ENCODE data around the gene DGKI.

Gene DGKI

GRCh38 chr7:137590756-137591305 lies 255.9 kb downstream of the DGKI start:
- no peak for FAIRE-seq

DNA sequence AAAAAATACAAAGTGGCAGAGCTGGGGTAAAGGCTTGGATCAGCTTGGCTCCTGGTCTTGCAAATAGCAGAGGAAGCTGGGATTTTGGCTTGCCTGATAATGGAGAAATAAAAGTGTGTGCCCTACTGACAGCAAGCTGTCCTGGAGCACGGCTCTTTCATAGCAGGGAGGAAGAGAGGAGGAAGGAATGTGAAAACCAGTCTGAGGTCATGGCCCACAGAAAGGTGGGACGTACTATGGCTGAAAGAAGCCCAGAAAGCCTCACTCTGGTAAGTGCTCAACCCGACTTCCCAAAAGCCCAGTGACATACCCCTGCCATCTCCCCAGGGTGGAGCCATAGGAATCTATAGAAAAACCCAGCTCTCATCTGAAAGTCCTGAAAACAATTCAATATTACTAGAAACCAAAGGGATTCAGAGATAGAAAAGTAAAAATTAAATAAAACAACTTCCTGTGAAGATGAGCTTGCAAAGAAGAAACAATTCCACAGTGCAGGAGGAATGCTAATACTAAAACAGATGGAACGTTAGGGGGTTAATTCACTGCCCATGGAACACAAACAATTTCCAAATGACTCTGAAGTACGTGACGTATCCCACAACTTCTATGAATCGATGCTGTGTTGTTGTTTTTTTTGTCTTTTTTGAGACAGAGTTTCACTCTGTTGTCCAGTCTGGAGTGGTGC lies 256.6 kb downstream of the DGKI start:
- FAIRE-seq, result no peak

GRCh38 chr7:137587326-137587725 lies 259.4 kb downstream of the DGKI start:
- no peak for FAIRE-seq

DNA sequence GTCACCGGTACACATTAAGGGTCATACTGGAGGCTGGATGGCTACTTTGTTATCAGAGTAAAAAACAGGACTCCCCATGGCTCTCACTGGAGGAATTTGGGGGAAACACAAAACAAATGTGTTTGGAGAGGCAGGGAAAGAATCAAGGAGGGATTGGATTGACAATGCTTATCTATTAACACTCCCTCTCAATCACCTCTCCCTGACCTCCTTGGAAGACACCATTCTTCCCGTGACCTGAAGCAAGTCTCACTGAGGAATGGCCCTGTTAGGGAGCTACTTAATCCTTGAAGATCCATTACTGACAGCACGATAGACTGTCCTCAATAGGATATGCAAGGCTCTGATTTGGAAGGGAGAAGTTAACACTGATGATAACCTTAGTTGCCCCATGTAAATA lies 261.2 kb downstream of the DGKI start:
- FAIRE-seq, result no peak

DNA sequence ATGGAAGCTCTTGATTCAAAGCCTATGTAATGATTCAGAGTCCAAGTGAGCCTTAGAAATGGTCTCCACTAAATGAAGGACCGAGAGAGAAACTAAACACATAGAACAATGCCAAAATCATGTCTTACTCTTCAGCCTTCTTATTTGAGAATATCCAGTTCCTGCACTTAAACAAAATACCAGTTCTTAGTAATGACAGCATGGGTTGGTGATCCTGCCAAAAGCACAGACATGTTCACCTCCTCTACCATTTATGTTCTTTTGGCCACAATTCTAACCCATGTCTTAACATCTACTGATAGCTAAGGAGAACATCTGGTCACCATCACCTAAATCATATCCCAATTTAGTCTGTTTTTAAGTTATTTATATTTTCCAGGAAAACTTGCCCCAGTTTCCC lies 263.6 kb downstream of the DGKI start:
- FAIRE-seq, result no peak

DNA sequence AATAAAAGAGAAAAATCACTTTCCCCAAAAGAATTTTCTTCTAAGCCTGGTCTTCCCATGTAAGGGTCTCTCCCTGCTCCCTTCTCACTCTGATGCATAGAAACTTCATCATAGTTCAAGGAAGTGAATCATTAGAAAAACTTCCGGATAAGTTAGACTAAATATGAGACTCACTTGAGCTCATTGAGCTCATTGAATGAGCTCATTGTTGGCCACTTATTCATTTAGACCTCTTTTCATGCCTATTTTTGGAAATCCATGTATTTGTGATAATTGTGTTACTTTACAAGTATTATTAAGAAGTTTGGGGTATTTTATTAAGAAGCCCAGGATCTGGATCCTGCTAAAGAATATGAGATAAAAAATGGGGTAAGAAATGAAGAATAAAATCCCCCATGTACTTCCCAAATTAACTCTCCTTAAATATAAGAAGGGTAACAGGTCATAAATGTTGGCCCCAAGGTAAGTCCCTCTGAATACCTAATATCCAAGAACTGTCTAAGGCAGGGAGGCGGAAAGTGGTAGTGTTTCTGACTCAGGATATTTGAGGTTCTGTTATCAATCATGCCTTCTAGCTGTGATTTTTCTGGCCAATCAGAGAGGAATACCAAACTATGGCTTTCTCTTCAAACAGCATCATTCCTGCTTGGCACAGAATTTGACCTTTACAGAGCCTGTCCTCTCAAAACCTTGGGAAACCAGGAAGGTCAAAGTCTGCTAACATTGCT lies 266.7 kb downstream of the DGKI start:
- no peak for FAIRE-seq

GRCh38 chr7:137578541-137578940 lies 268.2 kb downstream of the DGKI start:
- FAIRE-seq, result no peak

DNA sequence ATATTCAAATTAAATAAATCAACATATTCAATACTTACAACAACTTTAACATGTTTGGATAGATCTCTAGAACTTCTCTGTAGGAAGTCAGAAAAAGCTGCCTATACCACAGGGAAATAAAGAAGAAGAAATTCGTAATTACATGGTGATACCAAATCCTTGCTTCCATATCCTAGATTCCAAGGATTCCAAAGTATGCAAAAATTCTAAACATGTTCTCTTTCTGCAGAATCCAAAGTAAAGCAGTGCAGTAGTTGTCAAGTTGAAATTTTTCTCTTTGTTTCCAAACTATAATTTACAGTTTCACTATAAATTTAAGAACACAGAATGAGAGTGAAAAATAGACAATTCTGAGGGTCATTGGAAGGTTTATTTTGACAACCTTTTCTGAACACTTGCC lies 269.6 kb downstream of the DGKI start:
- FAIRE-seq, result no peak

- no peak for FAIRE-seq
Observed at GRCh38 chr7:137576481-137576880, 270.3 kb downstream of the DGKI start.

DNA sequence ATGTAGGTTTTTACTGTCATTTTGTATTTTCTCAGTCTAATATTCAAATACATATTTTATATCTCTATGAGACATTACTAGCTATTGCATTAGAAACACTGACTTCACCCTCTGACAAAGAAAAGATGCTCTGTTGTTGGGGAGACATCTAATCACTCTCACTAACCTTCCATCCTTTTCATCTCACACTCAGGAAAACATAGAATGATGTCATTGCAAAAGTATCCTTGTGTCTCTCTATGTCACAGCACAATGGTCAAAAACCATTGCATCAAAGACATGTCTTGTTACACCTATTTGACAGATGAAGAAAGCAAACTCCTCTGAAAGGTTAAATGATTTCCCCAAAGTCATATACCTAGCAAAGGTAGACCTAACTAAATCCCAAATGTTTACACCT lies 272.0 kb downstream of the DGKI start:
- no peak for FAIRE-seq

GRCh38 chr7:137572056-137572784 lies 274.6 kb downstream of the DGKI start:
- FAIRE-seq, result no peak

GRCh38 chr7:137564677-137565076 lies 282.1 kb downstream of the DGKI start:
- no peak for FAIRE-seq

DNA sequence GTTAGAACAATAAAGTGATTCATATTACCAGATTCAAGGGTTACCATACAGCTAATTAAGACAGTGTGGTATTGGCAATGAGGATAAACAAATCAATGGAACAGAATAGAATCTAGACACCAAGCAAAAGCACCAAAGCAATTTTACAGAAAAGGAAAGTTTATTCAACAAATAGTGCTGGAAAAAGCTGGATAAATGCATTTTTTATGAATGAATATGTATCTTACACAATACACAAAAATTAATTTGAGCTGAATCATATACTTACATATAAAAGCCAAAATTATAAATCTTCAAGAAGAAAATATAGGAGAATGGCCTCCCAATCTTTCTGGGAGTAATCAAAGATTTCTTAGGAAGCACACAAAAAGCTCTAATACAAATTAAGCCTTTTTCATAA lies 282.8 kb downstream of the DGKI start:
- FAIRE-seq, result no peak

GRCh38 chr7:137547485-137547884 lies 299.3 kb downstream of the DGKI start:
- FAIRE-seq, result no peak

DNA sequence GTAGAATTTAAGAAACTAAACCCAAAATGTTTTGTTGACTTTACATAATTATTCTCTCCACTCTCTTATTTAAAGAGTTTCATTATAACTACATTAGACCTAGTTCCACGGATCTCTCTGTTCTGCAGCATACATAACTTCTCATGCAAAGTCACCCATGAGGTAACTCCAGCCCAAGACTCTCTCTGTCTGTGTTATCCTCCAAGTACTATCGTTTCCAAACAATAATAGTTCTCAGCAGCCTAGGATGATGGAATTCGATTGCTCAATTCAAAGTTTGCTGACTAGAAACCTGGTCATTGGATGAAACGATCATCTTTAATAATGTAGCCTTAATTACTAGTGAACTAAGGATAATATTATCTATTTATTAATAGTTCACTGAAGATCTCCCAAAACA lies 300.1 kb downstream of the DGKI start:
- no peak for FAIRE-seq

DNA sequence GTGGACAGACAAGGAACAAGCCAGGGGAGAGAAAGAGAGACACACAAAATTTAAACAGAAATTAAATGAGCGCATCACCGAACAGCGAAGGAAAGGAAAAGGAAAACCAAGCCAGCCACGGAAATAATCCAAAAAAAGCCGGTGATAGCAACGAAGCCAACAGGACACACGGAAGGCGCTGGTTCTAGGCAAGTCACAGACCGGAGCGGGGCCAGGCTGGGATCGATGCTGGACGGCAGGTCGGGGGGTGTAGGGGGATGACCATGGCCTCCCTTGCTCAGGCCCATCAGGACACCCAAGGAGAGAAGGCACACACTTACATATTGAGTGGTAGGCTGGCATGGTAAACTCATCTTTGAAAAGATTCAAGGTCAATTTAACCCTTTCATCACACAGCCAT lies 300.8 kb downstream of the DGKI start:
- no peak for FAIRE-seq

GRCh38 chr7:137545059-137545716 lies 301.6 kb downstream of the DGKI start:
- FAIRE-seq, result no peak

- FAIRE-seq, result no peak
Observed at GRCh38 chr7:137544453-137545058, 302.2 kb downstream of the DGKI start.

DNA sequence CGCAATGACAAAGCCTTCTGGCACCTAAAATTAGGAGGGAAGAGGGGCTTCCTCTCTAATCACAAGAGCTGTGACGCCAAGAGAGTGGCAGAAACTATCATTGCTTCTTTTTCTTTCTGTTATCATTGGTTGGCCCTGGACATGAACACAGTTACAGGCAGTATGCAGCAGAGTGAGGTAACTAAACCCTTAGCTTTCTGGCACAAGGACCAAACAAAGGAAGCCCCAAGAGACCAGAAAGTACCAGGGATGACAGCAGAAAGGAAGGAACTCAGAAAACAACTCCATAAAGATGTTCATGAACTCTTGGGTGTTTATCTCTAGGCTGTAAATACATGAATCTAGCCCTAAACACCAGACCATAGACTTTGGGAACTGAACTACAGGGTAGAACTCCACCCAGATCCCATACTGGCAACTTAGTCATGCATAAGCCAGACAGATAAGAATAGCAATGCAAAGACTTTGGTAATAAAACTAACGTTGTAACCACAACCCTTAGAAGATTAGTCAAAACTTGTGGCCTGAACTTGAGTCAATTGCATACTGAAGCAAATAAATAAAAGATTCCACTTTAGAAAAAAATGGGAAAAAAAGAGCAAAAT lies 307.6 kb downstream of the DGKI start:
- FAIRE-seq, result no peak

DNA sequence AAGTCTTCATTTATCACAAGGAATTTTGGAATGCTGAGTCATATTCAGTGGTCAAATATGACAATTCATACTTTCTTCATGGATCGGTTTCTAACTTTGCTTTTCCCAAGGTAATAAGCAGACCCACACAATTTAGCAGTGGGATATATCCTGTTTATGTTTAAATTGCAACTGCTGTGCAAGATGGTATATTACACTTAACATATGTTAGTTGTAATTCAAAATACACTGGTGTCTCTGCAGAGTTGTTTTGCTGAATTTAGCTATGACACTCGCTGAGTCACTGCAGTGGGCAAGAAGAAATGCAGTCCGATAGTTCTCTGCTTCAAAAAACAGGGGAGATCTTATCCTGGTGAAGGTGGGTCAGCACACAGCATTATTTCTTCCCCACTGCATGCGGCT lies 308.4 kb downstream of the DGKI start:
- FAIRE-seq, result no peak

DNA sequence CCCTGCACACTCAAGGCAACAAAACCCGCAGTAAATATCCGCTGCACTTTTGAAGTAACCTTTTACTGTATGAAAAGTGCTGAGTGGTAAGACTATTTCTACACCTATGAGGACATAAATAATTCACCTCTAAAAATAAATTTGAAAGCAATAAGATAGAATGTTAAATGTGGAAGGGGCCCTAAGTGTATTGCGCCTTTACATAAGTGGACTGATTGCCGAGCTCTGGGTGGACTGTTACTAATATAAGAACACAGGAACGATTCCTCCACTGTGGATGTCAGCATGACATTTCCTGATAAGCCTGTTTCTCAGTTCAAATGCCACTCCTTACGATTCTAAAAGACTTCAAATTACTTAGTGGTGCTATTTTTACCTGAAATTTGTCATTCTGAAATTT lies 311.2 kb downstream of the DGKI start:
- FAIRE-seq, result no peak

- FAIRE-seq, result no peak
Observed at GRCh38 chr7:137531671-137532070, 315.1 kb downstream of the DGKI start.

Data from endometrium (tissue), 2 donors.